HepG2 (cell line): ENCODE results near the gene OTUB2.

ENCODE experiments used
- EP300 ChIP-seq, 3 experiments: sonication (generic) in 1 of 3; formaldehyde crosslinking in 1 of 3; IDR thresholded peaks; 2 replicates each; pipeline versions ENCODE4 v1.5.1 to v1.6.1; 2011 to 2020; ENCODE audit warnings: low read depth in 2 of 3, low read length in 2 of 3, borderline replicate concordance in 1 of 3, improper control_type of control experiment in 1 of 3, mild to moderate bottlenecking in 1 of 3, missing genetic modification reagents in 1 of 3, moderate library complexity in 1 of 3
- EZH2 ChIP-seq: conservative IDR thresholded peaks from 2 replicates; pipeline ENCODE4 v1.6.1; 2012; ENCODE audit warnings: mild to moderate bottlenecking, low read depth, low read length, moderate library complexity
- FOSL1 ChIP-seq: sonication (generic); formaldehyde crosslinking; IDR thresholded peaks from 2 replicates; pipeline ENCODE4 v1.9.0; 2021; ENCODE audit warnings: missing genetic modification reagents, borderline replicate concordance
- FOXP1 ChIP-seq, 2 experiments: fragments of 450-650 bp in 1 of 2; IDR thresholded peaks; 2 replicates each; pipeline ENCODE4 v1.6.1; 2017 to 2018; ENCODE audit warnings: antibody characterized with exemption in 1 of 2
- KDM1A ChIP-seq: IDR thresholded peaks from 2 replicates; pipeline ENCODE4 v1.6.1; 2016; ENCODE audit warnings: missing compliant biosample characterization
- POLR2A ChIP-seq, 2 experiments: IDR thresholded peaks; 2 replicates each; pipeline ENCODE4 v1.6.1; 2011; ENCODE audit warnings: low read depth in 2 of 2, low read length in 2 of 2, mild to moderate bottlenecking in 1 of 2, moderate library complexity in 1 of 2; ENCODE audit not compliant: insufficient read depth in 1 of 2
- RNF2 ChIP-seq: fragments of 450-650 bp; conservative IDR thresholded peaks from 2 replicates; pipeline ENCODE4 v1.6.1; 2016; ENCODE audit warnings: low read depth
- ZFP37 ChIP-seq: sonication (generic); formaldehyde crosslinking; IDR thresholded peaks from 2 replicates; pipeline ENCODE4 v1.4.0; 2020; ENCODE audit warnings: missing genetic modification reagents, borderline replicate concordance
- TF ChIP-seq, protein P1 (sequence below): sonication (generic); formaldehyde crosslinking; IDR thresholded peaks from 2 replicates; pipeline ENCODE4 v1.8.1; 2023; ENCODE audit warnings: missing genetic modification reagents, inconsistent platforms, borderline replicate concordance
- TF ChIP-seq, protein P2 (sequence below): sonication (generic); formaldehyde crosslinking; IDR thresholded peaks from 2 replicates; pipeline ENCODE4 v1.8.0; 2022; ENCODE audit warnings: mild to moderate bottlenecking, missing genetic modification reagents, borderline replicate concordance
- TF ChIP-seq, protein P3 (sequence below): sonication (generic); formaldehyde crosslinking; IDR thresholded peaks from 2 replicates; pipeline ENCODE4 v1.5.0; 2020; ENCODE audit warnings: mild to moderate bottlenecking, missing genetic modification reagents, moderate library complexity

DNA sequence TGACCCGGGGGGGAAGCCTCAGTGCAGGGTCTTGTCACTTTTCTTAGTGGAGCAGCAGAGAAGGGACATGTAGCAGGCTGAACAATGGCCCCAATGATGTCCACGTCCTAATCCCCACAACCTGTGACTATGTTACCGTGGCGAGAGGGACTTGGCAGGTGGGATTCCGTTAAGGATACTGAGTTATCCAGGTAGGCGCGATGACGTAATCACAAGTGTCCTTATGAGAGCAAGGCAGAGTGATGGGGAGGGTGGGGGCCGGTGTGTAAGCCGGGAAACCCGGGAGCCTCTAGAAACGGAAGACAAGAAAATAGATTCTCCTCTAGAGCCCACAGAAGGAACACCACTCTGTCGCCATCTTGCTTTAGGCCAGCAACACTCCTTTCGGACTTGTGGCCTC, 4.4 kb downstream of the OTUB2 start:
- TF ChIP-seq EZH2: no peak
- TF ChIP-seq ZFP37 (CRISPR knock-in tag): no peak
- no peak for TF ChIP-seq RNF2
- TF ChIP-seq FOXP1 (IDR thresholded peaks at IDR 0.05): no peak
- no peak for TF ChIP-seq FOXP1 (CRISPR knock-in tag; IDR thresholded peaks at IDR 0.05)
- TF ChIP-seq, protein P1, sequence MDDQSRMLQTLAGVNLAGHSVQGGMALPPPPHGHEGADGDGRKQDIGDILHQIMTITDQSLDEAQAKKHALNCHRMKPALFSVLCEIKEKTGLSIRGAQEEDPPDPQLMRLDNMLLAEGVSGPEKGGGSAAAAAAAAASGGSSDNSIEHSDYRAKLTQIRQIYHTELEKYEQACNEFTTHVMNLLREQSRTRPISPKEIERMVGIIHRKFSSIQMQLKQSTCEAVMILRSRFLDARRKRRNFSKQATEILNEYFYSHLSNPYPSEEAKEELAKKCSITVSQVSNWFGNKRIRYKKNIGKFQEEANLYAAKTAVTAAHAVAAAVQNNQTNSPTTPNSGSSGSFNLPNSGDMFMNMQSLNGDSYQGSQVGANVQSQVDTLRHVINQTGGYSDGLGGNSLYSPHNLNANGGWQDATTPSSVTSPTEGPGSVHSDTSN: no peak
- TF ChIP-seq POLR2A (IDR thresholded peaks at IDR 0.05; ENCODE audit: insufficient read depth in 1 of 2, low read depth in 2 of 2, low read length in 2 of 2): no peak
- TF ChIP-seq, protein P2, sequence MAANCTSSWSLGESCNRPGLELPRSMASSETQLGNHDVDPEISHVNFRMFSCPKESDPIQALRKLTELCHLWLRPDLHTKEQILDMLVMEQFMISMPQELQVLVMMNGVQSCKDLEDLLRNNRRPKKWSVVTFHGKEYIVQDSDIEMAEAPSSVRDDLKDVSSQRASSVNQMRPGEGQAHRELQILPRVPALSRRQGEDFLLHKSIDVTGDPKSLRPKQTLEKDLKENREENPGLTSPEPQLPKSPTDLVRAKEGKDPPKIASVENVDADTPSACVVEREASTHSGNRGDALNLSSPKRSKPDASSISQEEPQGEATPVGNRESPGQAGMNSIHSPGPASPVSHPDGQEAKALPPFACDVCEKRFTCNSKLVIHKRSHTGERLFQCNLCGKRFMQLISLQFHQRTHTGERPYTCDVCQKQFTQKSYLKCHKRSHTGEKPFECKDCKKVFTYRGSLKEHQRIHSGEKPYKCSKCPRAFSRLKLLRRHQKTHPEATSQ (CRISPR knock-in tag): no peak
- TF ChIP-seq, protein P3, sequence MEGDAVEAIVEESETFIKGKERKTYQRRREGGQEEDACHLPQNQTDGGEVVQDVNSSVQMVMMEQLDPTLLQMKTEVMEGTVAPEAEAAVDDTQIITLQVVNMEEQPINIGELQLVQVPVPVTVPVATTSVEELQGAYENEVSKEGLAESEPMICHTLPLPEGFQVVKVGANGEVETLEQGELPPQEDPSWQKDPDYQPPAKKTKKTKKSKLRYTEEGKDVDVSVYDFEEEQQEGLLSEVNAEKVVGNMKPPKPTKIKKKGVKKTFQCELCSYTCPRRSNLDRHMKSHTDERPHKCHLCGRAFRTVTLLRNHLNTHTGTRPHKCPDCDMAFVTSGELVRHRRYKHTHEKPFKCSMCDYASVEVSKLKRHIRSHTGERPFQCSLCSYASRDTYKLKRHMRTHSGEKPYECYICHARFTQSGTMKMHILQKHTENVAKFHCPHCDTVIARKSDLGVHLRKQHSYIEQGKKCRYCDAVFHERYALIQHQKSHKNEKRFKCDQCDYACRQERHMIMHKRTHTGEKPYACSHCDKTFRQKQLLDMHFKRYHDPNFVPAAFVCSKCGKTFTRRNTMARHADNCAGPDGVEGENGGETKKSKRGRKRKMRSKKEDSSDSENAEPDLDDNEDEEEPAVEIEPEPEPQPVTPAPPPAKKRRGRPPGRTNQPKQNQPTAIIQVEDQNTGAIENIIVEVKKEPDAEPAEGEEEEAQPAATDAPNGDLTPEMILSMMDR (CRISPR knock-in tag): no peak
- TF ChIP-seq KDM1A (CRISPR knock-in tag): no peak
- no peak for TF ChIP-seq EP300 (IDR thresholded peaks at IDR 0.05; ENCODE audit: low read depth in 2 of 2, low read length in 2 of 2)
- no peak for TF ChIP-seq EP300 (CRISPR knock-in tag; IDR thresholded peaks at IDR 0.05; ENCODE audit: borderline replicate concordance)
- no peak for TF ChIP-seq FOSL1 (CRISPR knock-in tag)
